ELF-1 (cell line): ENCODE data around the gene ABCB11.
"Not testable (repeated sequence)": the region's sequence is repeated elsewhere in the genome, so short reads cannot be mapped to it uniquely, and the experiment has no call there.

Source experiments
- DNase-seq: peaks from one replicate; pipeline ENCODE4 v3.0.0-alpha.2; 2016; ENCODE audit warnings: low read depth, low spot score

ABCB11 gene

GRCh38 chr2:168932174-168932573 is 99.0 kb downstream of the ABCB11 start:
- DNase-seq: not testable (repeated sequence)

DNA sequence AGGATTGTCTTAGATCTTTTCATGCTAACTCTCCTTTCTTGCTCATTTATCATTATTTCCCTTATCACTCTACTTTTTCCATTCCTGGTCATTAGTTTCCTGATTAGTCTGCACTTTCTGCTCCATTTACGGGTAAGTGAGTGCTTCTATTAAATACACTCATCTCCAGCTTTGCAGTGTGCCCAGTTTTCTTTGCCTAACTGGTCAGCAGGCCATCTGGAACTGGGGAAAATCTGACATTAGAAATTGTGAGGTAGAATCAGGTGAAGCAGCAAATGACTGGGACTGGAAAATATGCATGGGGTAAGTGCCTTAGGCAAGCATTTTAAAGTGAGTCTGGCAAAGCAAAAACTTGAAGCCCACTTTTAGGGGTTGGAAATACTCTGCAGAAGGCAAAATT is 100.9 kb downstream of the ABCB11 start:
- DNase-seq: no peak

- DNase-seq: no peak
Measured at GRCh38 chr2:168929031-168929430, 102.1 kb downstream of the ABCB11 start.

- DNase-seq: no peak
Measured at GRCh38 chr2:168928113-168928831, 102.9 kb downstream of the ABCB11 start.

- no peak for DNase-seq
Measured at GRCh38 chr2:168926621-168927386, 104.3 kb downstream of the ABCB11 start.

DNA sequence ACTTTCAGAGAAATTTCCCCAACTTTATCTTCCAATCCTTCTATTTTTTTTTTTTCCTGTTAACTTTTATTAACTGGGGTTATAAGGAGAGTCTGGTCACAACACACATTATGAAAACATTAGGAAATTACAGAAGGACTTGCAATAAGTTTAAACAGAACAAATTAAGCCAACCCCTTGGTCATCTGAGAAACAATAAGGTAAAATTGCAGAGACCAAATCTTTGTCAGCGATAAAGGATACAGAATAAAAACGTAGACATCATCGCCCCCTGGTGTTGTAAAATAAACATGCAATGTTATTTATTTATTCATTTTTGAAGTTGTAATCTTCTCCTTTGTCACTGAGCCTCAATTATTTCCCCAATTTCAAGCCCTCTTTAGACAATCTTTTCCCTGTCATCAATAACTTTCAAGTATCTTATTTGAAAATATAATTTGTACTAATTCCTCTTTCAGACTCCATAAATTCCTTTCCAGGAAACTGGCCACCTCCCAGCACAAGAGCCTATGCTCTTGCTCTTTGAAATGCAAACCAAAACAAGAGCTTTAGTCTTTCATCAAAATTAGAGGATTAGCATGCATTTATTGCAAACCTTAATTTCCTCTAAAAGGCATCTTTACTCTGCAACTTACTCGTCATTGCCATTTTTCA is 110.5 kb downstream of the ABCB11 start:
- no peak for DNase-seq

GRCh38 chr2:168916331-168916675 is 114.8 kb downstream of the ABCB11 start:
- DNase-seq: no peak

DNA sequence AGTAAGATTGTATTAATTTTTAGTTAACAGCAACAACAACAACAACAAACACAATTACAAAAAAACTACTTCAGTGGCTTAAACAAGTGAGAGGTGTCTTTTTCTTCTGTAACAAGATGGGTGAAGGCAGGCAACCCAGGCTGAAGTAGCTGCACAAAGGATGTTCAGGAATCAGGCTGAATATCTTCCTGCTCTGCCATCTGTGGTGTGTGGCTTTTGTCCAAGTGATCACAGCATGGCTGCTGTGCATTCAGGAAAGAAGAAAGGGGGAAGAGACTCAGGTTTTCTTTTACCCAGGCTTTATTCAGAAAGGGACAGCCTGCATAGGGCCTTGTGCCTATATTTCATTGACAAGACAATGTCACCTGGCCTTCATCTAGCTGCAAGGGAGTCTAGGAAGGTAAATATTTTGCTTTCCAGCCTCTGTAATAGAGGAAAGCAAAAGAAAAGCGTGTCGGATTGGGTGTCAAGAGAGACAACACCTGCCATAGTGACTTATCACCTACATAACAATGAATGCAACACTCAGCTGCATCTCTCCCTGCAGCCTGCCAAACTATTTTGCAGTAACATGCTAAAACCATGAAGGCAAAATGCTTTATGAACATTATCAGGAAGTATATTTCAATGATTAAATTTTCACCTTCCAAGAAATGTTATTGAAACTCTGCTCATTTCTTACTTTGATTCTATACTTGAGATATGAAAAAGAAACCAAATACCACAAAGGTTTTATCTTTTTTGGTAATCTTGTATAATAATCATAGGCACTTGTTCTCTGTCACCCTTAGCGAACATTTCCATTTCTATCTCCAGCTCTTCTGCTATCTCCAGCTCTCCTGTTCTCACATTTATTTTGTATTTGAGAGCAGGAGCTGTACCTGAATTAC is 115.4 kb downstream of the ABCB11 start:
- no peak for DNase-seq

GRCh38 chr2:168913495-168913894 is 117.6 kb downstream of the ABCB11 start:
- no peak for DNase-seq

DNA sequence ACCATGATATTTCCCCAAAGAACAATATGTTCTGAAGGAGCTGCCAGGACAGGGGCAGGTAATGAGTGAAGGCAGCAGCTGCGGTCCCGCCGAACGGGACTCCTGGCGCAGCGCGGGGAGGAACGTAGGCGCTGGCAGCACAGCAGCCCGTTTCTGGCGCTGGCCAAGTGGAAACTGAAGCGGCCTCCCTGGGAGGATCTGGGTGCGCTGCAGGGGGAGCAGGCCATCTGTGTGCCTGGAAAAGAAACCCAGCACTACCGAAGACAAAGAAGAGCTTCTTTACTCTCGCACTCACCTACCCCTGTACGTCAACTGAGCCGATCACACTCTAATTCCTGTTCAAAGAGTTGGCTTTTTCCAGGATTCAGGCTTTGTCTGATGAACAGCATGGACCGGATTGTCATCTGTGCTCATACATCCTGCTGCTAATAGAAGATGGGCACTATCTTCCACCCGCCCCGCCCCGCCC is 118.2 kb downstream of the ABCB11 start:
- peak; percentile 70 for DNase-seq

DNA sequence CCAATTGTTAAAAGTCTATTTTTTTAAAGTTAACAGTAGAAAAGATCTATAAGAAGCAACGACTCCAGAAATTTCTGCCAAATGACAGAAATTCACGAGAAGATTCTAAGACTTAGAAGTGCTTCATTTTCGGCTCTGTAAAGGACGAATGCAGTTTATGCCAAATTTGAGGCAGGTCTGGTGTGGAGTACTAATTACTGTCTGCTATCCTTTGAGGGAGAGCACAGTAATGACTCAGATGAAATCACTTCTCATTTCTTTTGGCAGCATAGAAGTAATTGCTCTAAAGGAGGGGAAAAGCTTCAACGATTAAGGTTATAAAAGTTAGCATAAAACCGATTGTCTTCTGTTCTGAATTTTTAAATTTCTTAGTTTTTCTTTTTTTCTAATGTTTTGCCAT is 118.7 kb downstream of the ABCB11 start:
- DNase-seq: no peak

DNA sequence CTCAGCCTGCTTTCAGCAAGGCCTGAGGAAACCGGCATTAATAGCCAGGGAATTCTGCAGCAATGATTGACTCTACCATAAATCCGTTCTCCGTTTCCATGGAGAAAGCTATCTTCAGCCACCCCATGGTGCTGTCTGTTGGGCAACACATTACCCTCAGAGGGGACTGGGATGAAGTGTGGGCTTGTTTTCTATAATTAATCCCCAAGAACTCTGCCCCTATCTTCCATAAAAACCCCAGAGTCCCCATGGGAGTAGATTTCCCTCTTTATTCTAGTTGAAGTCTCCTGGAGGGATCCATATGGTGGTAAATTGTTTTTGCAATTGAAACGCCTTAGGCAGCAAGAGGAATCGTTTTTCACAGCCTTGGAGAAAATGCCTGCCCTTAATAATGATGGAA is 120.8 kb downstream of the ABCB11 start:
- DNase-seq: peak; percentile 12

DNA sequence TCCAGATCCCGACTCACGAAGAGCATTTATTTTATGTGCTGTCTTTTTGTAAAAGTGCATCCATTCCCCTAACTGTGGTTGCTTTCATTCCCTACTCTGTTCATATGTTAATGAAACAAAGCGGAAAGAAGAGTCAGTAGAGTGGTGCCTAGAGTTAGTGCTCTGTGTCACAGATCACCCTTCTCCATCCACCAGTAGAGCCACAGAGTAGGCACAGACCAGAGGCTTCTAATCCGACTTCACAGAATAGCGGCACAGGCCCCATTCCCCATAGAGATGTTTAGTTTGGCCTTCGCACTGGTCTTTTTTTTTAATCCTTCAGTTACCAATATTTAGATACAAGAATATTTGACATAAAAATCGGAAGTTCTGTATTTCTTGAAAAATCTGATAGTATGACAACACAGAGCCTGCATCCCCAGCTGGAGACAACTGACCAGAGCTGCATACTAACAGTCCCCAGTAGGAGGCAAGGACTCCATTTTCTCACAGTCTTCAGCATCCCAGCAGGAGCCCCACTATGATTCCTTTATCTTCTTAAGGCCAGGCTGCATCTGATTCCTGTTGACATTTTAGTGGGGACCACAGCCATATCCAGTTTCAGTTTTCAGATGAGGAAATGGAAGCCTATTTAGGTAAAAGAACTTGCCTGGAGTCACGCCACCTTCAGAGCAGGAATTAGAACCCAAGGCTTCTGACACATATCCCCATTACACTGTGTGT is 123.0 kb downstream of the ABCB11 start:
- DNase-seq: peak; percentile 27

DNA sequence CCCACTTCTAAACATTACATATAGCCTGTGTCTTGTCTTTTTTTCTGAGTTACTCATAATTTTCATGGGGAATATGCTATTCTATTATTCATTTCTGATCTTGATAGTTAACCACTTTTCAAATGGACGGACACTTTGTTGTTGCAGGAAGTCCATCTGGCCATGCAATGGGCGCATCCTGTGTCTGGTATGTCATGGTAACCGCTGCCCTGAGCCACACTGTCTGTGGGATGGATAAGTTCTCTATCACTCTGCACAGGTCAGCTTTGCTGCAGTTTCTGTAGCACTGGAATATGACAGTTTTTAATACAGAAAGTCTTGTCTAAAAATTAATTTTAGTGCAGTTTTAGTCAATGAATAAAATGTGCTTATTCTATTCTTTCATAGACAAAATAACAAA is 126.8 kb downstream of the ABCB11 start:
- no peak for DNase-seq

- DNase-seq: no peak
Measured at GRCh38 chr2:168903888-168904287, 127.2 kb downstream of the ABCB11 start.

GRCh38 chr2:168901003-168901402 is 130.1 kb downstream of the ABCB11 start, which contains the start of gene G6PC2:
G6PC2 (plus strand) TSS chr2:168901291; CDS start chr2:168901332, 41 bp downstream.
- no peak for DNase-seq

GRCh38 chr2:168897449-168897848 is 133.7 kb downstream of the ABCB11 start:
- no peak for DNase-seq

DNA sequence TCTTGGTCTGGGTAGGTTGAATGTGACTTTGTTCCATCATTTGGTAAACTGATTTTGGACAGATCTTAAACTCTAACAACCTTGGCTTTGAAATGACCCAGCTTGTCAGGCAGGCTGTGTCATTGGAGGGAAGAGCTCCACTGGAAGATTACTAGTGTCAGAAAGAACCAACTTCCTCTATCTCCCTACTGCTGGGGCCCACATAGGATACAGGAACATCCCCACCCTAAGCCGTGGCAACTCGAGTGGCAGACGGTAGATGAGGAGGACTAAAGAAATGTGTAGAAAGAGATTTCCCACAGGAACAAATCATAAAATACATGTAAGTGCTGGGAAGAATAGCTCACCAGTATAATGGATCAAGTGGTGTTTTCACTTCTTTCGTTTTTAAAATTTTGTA is 134.3 kb downstream of the ABCB11 start:
- DNase-seq: no peak

DNA sequence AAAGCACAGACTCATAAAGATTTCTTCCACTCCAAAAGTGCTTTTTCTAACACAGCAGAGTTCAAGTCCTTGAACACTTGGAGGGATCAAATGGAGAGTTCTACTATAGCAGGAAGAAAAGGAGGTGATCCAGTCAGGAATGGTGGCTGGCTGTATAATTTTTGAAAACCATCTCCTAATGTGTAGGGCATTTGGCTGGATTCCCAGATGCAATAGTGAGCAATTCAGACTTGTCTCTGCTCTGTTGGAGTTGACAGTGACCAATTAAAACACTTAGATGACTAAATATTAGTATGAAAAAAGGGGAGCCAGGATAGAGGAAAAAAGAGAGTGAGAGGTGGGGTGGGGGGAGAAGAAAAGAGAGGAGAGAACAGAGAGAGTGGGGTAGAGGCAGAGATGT is 135.4 kb downstream of the ABCB11 start:
- DNase-seq: no peak

- DNase-seq: no peak
Measured at GRCh38 chr2:168894720-168895119, 136.4 kb downstream of the ABCB11 start.

- DNase-seq: no peak
Measured at GRCh38 chr2:168894101-168894500, 137.0 kb downstream of the ABCB11 start.
